ENCODE results near the gene UIMC1.
A peak's percentile ranks its signal among the peaks of the same experiment; 100 is the strongest.

The UIMC1 gene

DNA sequence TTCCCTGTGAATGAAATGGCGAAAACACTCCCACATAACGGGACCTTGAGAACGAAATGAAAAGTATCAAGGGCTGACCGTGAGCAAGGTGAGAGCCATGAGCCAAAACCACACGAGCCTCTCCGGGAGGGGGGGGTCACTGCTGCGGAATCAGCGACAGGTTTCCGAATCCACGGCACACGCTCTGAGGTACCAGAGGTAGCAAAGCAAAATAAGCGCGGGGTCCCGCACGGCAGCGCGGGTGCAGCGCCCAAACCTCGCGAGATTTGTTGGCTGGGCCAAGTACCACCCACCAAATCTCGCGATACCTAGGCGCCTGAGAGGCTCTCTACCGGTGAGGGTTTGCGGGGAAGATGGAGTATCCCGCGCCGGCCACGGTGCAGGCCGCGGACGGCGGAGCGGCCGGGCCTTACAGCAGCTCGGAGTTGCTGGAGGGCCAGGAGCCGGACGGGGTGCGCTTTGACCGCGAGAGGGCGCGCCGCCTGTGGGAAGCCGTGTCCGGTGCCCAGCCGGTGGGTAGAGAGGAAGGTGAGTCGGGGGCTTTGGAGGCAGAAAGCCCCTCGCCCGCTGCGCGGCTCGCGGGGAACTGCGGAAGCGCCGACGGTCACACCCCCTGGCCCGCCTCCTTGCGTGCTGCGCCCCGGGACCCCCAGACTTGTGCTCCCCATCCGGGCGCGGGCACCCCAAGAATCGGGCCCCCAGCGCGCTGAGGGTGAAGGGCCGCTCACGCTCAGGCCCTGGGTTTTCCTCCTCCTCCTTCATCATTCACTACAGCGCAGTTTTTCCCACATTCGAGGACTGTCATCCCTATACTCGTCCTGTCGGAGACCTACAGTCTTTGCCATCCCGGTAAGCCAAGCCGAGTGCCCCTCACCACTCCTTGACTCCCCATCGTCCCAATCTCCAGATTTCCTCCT is 16.1 kb upstream of the UIMC1 start, which contains the start of gene ZNF346 (continued):
- peak; percentile 38; the same call in 1 of the 2 replicates for TF ChIP-seq ZNF610 (tag by site-specific recombination; IDR thresholded peaks at IDR 0.05; ENCODE audit: borderline replicate concordance)
- TF ChIP-seq, protein P1, sequence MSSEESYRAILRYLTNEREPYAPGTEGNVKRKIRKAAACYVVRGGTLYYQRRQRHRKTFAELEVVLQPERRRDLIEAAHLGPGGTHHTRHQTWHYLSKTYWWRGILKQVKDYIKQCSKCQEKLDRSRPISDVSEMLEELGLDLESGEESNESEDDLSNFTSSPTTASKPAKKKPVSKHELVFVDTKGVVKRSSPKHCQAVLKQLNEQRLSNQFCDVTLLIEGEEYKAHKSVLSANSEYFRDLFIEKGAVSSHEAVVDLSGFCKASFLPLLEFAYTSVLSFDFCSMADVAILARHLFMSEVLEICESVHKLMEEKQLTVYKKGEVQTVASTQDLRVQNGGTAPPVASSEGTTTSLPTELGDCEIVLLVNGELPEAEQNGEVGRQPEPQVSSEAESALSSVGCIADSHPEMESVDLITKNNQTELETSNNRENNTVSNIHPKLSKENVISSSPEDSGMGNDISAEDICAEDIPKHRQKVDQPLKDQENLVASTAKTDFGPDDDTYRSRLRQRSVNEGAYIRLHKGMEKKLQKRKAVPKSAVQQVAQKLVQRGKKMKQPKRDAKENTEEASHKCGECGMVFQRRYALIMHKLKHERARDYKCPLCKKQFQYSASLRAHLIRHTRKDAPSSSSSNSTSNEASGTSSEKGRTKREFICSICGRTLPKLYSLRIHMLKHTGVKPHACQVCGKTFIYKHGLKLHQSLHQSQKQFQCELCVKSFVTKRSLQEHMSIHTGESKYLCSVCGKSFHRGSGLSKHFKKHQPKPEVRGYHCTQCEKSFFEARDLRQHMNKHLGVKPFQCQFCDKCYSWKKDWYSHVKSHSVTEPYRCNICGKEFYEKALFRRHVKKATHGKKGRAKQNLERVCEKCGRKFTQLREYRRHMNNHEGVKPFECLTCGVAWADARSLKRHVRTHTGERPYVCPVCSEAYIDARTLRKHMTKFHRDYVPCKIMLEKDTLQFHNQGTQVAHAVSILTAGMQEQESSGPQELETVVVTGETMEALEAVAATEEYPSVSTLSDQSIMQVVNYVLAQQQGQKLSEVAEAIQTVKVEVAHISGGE (tag by site-specific recombination; conservative IDR thresholded peaks at IDR 0.05; ENCODE audit: low read depth), result peak; percentile 36; the same call in 1 of the 2 replicates
- no peak for TF ChIP-seq ZNF114 (tag by site-specific recombination; IDR thresholded peaks at IDR 0.05)
- TF ChIP-seq, protein P2, sequence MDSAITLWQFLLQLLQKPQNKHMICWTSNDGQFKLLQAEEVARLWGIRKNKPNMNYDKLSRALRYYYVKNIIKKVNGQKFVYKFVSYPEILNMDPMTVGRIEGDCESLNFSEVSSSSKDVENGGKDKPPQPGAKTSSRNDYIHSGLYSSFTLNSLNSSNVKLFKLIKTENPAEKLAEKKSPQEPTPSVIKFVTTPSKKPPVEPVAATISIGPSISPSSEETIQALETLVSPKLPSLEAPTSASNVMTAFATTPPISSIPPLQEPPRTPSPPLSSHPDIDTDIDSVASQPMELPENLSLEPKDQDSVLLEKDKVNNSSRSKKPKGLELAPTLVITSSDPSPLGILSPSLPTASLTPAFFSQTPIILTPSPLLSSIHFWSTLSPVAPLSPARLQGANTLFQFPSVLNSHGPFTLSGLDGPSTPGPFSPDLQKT (IDR thresholded peaks at IDR 0.05; ENCODE audit: borderline replicate concordance, low read depth, low read length), result no peak
- no peak for TF ChIP-seq TCF7L2 (IDR thresholded peaks at IDR 0.05; ENCODE audit: borderline replicate concordance, low read depth, low read length)
- no peak for TF ChIP-seq ZSCAN23 (tag by site-specific recombination; IDR thresholded peaks at IDR 0.05)
- no peak for TF ChIP-seq ZNF248 (tag by site-specific recombination; IDR thresholded peaks at IDR 0.05)
- TF ChIP-seq ZNF776 (tag by site-specific recombination; IDR thresholded peaks at IDR 0.05; ENCODE audit: borderline replicate concordance), result no peak
- no peak for TF ChIP-seq SALL2 (tag by site-specific recombination; IDR thresholded peaks at IDR 0.05; ENCODE audit: borderline replicate concordance)
- TF ChIP-seq ZNF529 (tag by site-specific recombination; IDR thresholded peaks at IDR 0.05; ENCODE audit: insufficient replicate concordance), result no peak
- TF ChIP-seq ZNF560 (tag by site-specific recombination; IDR thresholded peaks at IDR 0.05; ENCODE audit: borderline replicate concordance), result no peak
- TF ChIP-seq, protein P3, sequence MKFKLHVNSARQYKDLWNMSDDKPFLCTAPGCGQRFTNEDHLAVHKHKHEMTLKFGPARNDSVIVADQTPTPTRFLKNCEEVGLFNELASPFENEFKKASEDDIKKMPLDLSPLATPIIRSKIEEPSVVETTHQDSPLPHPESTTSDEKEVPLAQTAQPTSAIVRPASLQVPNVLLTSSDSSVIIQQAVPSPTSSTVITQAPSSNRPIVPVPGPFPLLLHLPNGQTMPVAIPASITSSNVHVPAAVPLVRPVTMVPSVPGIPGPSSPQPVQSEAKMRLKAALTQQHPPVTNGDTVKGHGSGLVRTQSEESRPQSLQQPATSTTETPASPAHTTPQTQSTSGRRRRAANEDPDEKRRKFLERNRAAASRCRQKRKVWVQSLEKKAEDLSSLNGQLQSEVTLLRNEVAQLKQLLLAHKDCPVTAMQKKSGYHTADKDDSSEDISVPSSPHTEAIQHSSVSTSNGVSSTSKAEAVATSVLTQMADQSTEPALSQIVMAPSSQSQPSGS (tag by site-specific recombination; IDR thresholded peaks at IDR 0.05; ENCODE audit: low read depth), result no peak
- peak; percentile 44 for TF ChIP-seq ZFP69B (tag by site-specific recombination; IDR thresholded peaks at IDR 0.05)
- TF ChIP-seq GLIS1 (tag by site-specific recombination; IDR thresholded peaks at IDR 0.05), result peak; percentile 27; the same call in 1 of the 2 replicates
- TF ChIP-seq ZNF341 (tag by site-specific recombination; IDR thresholded peaks at IDR 0.05; ENCODE audit: low read depth), result peak; percentile 34
- peak; percentile 49; the same call in 1 of the 2 replicates for TF ChIP-seq ZIC2 (tag by site-specific recombination; IDR thresholded peaks at IDR 0.05)
- peak; percentile 33; the same call in 1 of the 2 replicates for TF ChIP-seq SP2 (tag by site-specific recombination; IDR thresholded peaks at IDR 0.05)
- peak; percentile 91 for TF ChIP-seq ZBTB20 (tag by site-specific recombination; IDR thresholded peaks at IDR 0.05)
- TF ChIP-seq ZNF76 (tag by site-specific recombination; IDR thresholded peaks at IDR 0.05; ENCODE audit: borderline replicate concordance, low read depth), result no peak; the same call in none of the 2 replicates
- TF ChIP-seq, protein P4, sequence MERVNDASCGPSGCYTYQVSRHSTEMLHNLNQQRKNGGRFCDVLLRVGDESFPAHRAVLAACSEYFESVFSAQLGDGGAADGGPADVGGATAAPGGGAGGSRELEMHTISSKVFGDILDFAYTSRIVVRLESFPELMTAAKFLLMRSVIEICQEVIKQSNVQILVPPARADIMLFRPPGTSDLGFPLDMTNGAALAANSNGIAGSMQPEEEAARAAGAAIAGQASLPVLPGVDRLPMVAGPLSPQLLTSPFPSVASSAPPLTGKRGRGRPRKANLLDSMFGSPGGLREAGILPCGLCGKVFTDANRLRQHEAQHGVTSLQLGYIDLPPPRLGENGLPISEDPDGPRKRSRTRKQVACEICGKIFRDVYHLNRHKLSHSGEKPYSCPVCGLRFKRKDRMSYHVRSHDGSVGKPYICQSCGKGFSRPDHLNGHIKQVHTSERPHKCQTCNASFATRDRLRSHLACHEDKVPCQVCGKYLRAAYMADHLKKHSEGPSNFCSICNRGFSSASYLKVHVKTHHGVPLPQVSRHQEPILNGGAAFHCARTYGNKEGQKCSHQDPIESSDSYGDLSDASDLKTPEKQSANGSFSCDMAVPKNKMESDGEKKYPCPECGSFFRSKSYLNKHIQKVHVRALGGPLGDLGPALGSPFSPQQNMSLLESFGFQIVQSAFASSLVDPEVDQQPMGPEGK (tag by site-specific recombination; IDR thresholded peaks at IDR 0.05), result peak; percentile 70
- peak; percentile 87; the same call in 1 of the 2 replicates for TF ChIP-seq ZBTB48 (tag by site-specific recombination; IDR thresholded peaks at IDR 0.05)
- TF ChIP-seq, protein P5, sequence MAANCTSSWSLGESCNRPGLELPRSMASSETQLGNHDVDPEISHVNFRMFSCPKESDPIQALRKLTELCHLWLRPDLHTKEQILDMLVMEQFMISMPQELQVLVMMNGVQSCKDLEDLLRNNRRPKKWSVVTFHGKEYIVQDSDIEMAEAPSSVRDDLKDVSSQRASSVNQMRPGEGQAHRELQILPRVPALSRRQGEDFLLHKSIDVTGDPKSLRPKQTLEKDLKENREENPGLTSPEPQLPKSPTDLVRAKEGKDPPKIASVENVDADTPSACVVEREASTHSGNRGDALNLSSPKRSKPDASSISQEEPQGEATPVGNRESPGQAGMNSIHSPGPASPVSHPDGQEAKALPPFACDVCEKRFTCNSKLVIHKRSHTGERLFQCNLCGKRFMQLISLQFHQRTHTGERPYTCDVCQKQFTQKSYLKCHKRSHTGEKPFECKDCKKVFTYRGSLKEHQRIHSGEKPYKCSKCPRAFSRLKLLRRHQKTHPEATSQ (tag by site-specific recombination; IDR thresholded peaks at IDR 0.05), result 0 out of 2 replicates have a peak, but pooled peaks have one; percentile 81
- TF ChIP-seq ZNF473 (tag by site-specific recombination; IDR thresholded peaks at IDR 0.05), result no peak
- TF ChIP-seq ZNF561 (tag by site-specific recombination; IDR thresholded peaks at IDR 0.05; ENCODE audit: borderline replicate concordance), result peak; percentile 86
- TF ChIP-seq, protein P6, sequence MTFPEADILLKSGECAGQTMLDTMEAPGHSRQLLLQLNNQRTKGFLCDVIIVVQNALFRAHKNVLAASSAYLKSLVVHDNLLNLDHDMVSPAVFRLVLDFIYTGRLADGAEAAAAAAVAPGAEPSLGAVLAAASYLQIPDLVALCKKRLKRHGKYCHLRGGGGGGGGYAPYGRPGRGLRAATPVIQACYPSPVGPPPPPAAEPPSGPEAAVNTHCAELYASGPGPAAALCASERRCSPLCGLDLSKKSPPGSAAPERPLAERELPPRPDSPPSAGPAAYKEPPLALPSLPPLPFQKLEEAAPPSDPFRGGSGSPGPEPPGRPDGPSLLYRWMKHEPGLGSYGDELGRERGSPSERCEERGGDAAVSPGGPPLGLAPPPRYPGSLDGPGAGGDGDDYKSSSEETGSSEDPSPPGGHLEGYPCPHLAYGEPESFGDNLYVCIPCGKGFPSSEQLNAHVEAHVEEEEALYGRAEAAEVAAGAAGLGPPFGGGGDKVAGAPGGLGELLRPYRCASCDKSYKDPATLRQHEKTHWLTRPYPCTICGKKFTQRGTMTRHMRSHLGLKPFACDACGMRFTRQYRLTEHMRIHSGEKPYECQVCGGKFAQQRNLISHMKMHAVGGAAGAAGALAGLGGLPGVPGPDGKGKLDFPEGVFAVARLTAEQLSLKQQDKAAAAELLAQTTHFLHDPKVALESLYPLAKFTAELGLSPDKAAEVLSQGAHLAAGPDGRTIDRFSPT (tag by site-specific recombination; IDR thresholded peaks at IDR 0.05), result 0 out of 2 replicates have a peak, but pooled peaks have one; percentile 49
- TF ChIP-seq ZNF157 (tag by site-specific recombination; IDR thresholded peaks at IDR 0.05), result no peak

All from HEK293 (cell line).